ENCODE data around the gene XKR3.
"Not testable (repeated sequence)": the region's sequence is repeated elsewhere in the genome, so short reads cannot be mapped to it uniquely, and the experiment has no call there.

The XKR3 gene

DNA sequence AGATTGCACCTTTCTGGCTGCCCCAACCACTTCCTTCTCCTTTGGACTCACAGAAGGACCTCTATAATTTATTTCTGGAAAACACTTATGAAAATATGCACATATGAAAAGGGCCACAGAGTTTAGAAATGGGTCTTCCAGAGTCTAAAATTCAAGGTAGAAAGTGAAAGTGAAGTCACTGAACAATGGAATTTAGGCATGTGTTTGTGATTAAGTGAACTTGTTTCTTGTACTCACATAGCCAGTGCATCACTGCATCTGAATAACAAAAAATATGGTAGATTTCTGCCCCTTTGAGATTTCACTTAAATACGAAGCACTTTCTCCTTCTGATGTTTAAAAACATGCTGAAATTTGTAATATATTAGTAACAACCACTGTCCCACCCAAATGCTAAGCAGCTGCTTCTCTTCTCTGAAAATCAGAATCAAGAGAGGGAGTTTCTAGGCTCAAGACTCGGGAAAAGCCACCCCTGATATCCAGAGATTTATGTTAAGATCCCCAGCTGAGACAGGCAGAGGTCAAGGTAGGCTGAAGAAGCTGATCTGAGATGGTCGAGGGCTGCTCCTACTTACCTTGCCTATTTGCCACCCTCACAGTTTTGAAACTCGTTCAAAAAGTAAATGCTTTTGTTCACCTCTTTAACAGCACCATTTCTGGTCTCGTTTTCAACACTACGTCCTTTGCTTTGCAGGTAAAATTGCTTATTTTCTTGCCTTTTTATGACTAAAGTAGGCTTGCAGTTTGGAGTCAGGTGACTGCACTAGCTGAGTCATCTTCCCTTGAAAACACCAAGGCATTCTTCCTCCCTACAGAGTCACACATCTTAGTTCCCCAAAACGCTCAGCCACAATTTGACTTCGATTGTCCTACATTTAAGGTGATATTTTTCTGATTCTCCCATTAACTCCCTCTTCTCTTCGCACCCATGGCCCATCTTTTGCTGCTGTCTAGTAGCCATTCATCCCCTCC, at the start of gene XKR3:
Gene XKR3 (minus strand): TSS at position 696 of the 972 bp plus-strand sequence. CDS start 17,338 bp downstream, outside the sequence.
- no peak for DNase-seq

DNA sequence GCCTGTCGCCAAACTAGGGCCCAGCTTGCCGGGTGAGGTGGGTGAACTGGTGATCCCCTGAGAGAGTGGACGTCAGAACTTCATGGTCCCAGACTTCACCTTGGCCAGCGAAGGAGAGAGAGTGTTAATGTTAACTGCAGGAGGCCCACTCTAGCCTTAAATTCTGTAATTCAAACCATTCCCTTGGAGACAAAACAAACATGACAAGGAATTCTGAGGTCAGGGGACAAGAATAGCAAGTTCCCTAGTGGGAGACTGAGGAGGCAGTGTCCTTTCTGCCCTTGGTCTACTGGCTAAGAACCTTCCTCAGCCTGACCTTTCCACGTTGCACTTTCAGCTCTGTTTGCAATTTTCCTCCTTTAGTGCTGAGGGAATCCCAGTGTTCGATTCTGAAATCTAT, 44.4 kb upstream of the XKR3 start:
- DNase-seq, result not testable (repeated sequence)

DNA sequence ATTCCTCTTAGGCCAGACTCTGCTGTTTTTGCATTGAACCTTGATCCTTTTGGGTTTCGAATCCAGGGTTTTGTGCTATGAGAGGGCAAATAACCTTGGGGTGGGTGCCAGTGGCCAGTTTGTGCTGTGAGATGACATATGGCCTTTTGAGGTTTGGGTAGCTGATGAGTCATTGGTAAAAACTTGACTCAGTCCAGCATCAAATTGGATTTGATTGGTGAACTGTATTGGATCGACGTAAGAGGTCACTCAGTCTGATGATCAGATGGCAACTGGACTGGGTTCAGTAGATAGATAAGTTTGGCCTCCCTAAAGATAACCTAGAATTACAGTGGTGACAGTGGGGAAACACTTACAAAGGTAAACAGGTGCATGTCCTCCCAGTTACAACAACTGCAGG, 41.0 kb upstream of the XKR3 start:
- DNase-seq, result no peak

DNA sequence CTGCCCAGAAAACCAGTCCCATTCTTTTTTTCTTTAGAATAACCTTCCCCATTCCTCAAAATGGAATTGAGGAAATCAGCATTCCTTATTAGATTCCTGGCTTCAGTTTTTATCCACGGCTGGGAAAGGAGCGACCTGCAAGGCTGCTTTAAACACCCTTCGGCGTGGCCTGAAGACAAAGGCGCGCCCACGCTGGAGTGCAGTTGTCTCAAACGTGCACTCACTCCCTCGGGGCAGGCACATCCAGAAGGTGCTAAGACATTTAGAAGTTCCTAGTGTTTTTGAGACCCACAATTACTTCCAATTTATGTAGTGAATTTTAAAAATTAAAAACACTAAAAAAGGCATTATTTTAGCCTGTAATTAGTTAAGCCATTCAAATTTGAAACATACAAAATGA, 31.6 kb upstream of the XKR3 start:
- not testable (repeated sequence) for DNase-seq

DNA sequence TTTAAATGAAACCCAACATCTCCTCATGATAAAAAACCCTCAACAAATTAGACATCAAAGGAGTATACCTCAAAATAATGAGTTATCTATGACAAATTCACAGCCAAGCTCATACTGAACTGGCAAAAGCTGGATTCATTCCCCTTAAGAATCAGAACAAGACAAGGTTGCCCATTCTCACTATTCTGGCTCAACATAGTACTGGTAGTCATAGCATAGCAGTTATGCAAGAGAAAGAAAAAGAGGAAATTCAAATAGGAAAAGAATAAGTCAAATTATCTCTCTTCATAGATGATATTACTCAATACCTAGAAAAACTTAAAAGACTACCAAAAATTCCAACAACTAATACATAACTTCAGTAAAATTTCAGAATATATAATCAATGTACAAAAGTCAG, 29.4 kb upstream of the XKR3 start:
- DNase-seq, result no peak

DNA sequence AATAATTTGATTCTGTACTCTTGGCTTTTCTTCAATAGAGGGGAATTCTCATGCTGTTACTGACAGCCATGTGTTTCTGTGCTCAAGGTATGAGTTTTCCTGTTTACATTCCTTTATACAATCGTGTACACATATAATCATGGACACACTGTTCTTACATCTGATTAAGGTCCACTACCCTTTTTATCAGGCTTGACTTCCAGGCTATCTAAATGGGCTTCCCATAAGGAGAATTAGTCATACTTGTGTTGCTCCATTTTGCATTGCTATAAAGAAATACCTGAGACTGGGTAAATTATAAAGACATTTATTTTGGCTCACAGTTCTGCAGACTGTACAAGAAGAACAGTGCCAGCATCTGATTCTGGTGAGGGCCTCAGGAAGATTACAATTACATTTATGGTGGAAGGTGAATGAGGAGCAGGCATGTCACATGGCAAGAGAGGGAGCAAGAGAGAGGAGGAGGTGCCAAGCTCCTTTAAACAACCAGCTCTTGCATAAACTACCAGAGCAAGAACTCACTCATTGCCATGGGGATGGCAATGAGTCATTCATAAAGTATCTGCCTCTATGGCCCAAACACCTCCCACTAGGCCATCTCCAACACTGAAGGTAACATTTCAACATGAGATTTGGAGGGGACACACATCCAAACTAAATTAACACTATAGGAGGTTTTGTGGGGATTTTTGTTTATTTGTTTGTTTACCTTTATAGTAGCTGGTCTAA, 26.2 kb upstream of the XKR3 start:
- not testable (repeated sequence) for DNase-seq

DNA sequence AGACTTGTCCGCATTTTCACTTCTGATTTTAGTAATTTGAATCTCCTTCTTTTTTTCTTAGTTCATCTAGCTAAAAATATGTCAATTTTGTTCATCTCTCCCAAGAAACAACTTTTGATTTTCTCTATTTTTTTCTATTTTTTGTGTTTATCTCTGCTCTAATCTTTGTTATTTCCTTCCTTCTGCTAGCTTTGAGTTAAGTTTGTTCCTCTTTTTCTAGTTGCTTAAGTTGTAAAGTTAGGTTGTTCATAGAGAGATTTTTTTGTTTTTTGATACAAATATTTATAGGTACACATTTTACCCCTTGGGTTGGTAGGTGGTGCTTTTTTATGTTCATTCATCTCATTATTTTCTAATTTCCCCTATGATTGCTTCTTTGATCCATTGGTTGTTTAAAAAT, 22.1 kb upstream of the XKR3 start:
- DNase-seq, result no peak

DNA sequence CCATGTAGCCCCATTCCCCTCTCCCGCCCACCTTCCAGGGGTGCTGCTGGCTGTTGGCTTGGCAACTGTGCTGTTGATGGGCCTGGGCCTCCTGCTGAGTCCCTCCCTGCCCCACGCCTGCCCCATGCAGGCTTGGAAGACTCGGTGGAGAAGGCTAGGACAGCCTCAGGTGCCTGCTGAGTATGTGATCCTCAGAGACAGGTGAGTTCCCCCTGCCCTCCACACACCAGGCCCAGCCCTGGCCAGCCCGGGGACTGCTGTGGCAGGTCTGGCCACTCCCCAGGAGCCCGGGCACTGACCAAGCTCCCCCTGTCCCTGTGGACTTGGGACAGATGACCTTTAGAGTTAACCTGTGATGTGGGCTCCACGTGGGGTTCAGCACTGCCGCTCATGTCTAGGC, 20.7 kb upstream of the XKR3 start:
- DNase-seq, result no peak

DNA sequence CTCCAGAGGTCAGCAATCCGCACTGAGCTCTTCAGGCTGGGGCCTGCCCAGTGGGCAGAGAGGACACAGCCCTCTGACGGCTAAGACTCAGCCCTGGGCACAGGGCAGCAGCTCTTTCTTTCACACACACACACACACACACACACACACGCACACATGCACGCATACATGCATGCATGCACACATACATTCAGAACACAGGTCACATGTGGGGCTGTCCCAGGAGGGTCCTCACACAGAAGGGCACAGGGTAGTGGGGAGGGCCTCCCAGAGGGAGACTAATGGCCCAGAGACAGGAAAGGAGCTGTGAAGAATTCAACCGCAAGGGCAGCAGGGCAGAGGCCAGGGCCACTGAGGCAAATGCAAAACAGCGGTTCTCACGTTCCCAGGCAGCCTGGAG, 20.3 kb upstream of the XKR3 start:
- no peak for DNase-seq

DNA sequence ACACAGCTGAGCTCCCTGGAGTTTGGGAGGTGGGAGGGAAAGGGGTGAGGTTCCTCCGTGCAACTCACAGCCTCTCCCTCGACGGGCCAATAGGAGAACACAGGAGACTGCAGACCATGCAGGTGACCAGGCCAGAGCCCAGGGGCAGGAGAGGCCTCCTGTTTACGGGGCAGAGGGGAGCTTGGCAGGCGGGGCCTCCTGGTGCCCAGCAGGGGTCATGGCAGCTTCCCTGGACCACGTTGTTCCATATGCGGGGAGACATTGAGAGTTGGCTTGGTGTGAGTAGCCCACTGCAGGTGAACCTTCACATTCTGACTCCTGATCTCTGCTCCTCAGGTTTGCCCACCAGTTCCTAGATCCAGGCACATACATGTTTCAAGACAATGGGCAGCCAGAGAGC, 19.3 kb upstream of the XKR3 start:
- no peak for DNase-seq

DNA sequence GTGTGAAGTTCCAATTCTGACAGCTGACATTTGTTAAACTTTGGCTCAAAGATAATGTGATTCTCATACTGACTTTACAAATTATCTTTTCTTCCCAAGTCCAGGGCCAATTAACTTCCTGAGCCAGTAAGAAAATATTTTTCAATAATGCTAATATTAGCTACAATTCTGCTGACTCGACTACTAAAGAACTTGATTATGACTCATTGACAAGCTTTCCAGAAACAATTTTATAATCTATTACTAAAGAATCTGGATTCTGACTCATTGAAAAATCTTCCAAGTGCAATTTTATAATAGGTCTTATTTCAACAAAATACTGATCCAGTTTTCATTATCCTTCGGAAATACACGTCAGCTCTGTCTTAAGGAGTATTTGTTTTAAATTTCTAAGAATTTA, 12.9 kb upstream of the XKR3 start:
- no peak for DNase-seq

DNA sequence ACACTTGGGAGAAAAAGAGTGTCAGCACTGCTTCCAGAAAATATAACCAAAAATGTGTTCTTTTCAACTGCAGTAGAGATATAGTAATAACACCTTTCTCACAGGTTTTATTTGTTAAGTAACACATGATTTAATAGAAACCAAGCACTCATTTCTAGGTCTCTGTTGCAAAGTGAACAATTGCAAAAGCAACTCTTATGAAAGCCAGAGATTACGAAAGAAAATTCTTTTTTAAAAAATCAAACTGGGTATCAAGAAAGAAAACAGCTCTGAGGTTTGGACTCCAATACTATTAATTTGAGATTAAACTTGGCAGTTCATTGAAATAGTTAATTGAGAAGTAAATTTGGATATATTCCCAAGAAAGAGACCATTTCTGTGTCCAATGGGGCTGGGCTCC, 9.8 kb upstream of the XKR3 start:
- no peak for DNase-seq

DNA sequence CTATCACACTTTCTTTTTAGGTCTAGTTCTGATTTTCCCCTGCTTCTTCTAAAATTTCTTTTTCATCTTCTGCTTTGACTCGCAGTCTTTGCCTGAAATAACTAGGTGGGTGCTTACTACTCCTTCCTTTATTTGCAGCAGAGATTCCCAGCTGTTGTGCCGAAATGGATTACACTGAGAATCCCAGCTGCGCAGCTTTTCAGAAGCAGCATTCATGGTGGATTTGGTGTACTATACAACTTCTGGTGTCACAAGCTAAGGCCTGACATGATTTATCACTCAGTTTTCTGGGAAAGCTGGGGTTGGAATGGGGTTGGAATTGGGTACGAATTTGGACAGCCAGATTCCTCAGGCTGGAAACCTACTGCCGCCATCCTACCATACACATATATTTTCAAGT, 6.0 kb upstream of the XKR3 start:
- no peak for DNase-seq

DNA sequence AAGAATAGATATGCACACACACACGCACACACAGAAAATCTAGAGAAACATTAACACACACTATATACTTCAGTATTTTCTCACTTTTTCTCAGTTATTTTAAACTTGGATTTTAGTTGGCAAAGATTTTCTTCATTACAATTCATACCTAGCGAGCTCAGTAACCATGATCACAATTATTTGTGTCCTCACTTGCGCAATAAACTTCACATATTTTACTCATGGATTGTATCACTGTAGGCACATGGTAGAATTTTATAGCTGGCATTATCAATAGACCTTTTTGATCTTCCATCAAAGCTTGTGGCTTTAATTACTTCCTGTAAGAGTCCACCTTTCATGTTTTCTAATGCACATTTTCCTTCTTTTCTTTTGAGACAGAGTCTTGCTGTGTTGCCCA, 4.8 kb upstream of the XKR3 start:
- no peak for DNase-seq

DNA sequence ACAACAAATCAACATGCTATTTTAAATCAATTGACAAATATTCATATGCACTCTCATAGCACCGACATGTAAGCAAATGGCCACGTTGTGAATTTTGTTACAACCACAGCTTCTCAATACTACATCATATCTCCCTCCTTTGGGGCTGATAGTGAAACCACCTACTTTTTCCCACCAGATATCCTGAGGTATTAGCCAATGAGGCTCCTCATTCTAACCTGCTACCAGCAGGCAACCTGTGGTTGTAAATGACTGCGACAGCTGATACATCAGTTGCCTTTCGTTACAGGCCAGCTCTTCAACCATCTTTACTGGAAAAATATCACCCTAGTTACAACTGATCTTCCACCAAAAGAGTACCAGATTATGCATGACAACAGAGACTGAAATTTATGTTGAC, 3.7 kb upstream of the XKR3 start:
- no peak for DNase-seq

DNA sequence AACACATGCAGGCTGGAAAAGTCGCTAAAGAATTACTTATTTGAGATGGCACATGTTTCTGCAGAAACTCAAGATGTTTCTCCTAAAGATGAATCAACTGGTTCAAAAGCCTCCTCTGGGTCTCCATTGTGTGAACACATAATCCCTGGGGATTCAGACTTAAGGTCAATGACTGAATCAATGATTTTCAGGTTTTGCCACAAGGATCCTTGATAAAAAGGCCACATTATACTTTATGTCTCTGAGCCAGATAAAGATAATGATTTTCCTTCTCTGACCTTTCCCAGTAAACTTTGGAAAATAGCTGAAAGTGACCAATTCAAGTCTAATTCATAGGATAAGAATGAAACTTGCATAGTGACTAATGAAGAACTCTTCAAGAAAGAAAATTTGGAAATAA, 2.3 kb upstream of the XKR3 start:
- no peak for DNase-seq

DNA sequence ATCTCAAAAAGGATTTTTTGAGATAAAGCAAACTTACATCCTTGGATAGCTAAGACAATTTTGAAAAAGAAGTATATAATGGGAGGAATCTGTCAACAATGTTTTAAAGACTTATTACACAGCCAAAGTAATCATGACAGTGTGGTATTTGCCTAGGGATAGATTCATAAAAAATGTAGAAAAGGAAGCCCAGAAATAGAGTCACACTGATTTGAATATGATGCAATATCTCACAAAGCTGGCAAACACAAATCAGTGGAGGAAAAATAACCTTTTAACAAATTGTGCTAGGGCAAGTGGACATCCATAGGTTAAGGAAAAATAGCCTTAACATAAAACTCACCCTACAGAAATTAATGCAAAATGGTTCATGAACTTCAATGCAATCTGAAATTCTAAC, 6.0 kb downstream of the XKR3 start:
- no peak for DNase-seq

DNA sequence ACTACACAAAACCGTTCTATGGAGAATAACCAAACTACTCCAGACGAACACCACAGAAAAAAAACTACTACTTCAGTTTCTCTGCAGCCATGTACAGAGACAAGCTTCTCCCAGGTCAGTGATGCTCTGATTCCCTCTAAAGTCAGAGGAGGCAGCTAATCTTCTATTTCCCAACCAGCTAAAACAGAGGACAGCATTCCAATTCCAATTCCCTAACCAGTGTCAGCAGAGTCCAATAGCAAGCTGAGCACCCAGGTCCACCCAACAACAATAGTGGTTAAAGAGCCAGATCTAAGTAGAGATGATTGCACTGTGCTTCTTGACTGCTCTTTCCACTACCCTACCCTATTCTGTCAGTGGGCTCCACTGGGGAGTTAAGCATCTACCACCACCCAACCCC, 6.7 kb downstream of the XKR3 start:
- no peak for DNase-seq

DNA sequence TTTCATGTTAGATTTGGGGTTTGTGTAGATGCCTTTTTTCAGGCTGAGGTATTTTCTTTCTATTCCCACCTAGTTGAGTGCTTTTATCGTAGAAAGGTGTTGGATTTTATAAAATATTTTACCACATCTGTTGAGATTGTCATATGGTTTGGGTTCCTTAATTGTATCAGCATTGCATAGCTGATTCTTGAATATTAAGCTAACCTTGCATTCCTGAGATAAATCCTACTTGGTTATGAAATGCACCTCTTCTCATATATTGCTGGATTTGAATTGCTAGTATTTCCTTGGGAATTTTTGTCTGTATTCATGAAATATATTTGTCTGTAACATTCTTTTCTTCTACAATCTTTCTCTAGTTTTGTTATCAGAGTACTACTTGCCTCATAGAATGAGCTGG, 10.1 kb downstream of the XKR3 start:
- DNase-seq, result no peak

DNA sequence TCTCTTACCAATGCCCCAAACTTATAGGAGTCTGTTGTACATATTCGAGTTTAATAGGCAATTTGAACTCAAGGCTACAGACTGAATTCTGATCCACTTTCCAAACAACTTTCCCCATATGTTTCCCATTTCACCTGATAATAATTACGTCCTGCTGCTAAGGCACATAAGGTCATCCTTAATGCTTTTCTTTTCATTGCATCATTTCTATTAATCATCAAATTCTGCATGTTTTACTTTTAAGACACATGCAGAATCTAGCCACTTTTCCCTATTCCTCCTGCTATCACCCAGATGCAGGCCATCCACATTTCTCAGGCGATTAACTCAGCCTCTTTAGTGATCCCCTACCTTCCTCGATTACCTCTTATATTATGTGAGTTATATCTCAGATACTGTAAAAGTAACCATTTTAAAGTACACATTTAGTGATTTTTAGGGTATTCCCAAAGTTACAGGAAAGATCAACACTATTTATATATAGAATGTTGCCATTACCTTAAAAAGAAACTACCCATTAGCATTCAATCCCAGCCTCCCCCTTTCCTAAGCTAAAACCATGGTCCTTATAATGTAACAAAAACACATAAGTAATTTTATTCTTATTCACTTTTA, 14.9 kb downstream of the XKR3 start:
- DNase-seq, result no peak

DNA sequence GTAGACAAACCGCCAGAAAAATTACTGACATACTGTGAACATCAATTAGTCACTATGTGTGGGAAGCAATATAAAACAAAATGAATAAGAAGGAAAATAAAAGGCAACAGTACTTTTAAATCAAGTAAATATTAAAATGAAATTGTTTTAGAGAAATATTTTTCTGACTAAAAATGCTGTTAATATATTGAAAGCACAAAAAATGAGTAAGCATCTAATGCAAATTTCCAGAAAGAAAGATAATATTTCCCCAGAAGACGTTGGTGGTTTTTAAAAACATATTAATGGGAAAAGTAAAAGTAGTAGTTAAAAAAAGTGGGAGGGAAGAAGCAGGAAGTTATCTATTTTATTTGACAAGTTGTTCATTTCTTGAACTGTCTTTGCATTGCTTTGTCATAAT, 16.5 kb downstream of the XKR3 start:
- DNase-seq, result no peak

DNA sequence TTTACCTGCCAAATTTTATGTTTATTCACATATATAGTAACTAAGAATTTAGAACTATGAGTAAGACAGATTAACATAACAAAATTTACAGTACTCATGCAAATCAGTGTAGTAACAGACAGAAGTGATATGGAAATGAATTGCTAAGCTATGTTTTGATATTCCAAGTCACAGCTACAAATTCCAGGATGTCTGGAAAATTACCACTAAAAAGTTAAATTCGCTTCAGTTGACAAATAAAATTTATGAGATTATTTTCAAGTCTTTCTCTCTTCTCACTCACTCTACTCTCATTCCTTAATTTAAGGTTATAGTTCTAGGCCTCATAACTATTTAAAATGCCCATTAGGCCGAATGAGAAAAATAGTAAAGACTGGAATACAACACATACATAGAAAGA, 18.1 kb downstream of the XKR3 start:
- no peak for DNase-seq

DNA sequence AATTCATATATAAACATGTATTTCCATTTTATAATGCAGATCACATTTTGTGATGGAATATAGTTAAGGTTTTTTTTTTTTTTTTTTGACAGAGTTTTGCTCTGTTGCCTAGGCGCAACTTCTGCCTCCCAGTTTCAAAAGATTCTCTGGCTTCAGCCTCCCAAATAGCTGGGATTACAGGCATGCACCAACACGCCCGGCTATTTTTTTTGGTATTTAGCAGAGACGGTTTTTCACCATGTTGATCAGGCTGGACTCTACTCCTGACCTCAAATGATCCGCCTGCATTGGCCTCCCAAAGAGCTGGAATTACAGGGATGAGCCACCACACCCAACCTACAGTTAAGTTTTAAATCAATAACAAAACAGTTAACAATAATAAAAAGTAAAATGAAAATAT, 18.8 kb downstream of the XKR3 start:
- no peak for DNase-seq

DNA sequence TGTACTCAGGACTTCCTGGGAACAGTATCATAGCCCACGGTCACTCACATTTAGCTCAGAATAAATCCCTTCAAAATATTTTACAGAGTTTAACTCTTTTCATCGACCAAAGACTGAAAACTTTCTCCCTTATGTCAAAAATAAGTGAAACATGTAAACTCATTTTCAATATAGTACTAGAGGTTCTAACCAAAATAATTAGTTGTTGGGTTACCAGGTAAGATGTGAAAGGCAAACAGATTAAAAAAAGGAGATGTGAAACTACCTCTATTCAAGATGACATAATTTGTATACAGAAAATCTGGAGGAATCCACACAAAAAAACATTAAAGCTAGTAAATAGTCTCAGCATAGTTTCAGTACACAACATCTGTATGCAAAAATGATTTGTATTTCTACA, 20.3 kb downstream of the XKR3 start:
- no peak for DNase-seq

All from cortex of kidney (tissue), 1 donor.